ENCODE results near the gene PNPT1.

DNA sequence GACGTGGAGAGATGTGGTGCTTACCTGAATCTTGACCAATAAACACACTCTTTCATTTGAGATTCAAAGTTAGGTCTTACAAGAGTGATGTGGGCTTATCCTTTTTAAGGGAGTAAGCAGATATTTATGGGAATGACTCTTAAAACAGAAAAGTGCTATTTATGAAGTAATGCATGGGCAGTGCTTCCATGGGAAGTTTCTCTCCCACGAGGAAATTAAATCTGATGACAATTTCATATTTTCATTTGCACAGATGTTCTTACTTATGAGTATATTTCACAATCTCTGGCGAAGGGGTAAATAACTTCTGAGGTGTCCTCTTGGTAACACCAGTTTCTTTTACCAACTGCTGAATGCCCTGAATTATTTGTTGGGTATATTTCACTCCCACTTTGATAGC lies 21.0 kb downstream of the PNPT1 start:
- TF ChIP-seq POLR2A (IDR thresholded peaks at IDR 0.05) = no peak
- TF ChIP-seq, protein P1, sequence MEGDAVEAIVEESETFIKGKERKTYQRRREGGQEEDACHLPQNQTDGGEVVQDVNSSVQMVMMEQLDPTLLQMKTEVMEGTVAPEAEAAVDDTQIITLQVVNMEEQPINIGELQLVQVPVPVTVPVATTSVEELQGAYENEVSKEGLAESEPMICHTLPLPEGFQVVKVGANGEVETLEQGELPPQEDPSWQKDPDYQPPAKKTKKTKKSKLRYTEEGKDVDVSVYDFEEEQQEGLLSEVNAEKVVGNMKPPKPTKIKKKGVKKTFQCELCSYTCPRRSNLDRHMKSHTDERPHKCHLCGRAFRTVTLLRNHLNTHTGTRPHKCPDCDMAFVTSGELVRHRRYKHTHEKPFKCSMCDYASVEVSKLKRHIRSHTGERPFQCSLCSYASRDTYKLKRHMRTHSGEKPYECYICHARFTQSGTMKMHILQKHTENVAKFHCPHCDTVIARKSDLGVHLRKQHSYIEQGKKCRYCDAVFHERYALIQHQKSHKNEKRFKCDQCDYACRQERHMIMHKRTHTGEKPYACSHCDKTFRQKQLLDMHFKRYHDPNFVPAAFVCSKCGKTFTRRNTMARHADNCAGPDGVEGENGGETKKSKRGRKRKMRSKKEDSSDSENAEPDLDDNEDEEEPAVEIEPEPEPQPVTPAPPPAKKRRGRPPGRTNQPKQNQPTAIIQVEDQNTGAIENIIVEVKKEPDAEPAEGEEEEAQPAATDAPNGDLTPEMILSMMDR (IDR thresholded peaks at IDR 0.05) = no peak
